ENCODE data around the gene MKNK2.

GRCh38 chr19:2055931-2056836 lies 5.1 kb upstream of the MKNK2 start:
- TF ChIP-seq EZH2 (IDR thresholded peaks at IDR 0.05; ENCODE audit: insufficient read depth, poor library complexity, severe bottlenecking) (no peak), EZH2phosphoT487 (IDR thresholded peaks at IDR 0.05; ENCODE audit: insufficient read depth, low read depth) (no peak)
